WI38 (cell line): ENCODE data around the gene CTBP2.

Experiments used
- H3K4me3 ChIP-seq: 2 replicates; pipeline ENCODE4 v1.5.1; 2011; ENCODE audit warnings: low read depth, mild to moderate bottlenecking, control low read depth, low read length
- CTCF ChIP-seq: IDR thresholded peaks from 2 replicates; pipeline ENCODE4 v1.5.1; 2012; ENCODE audit warnings: low read depth, mild to moderate bottlenecking, control low read depth, low read length

CTBP2 gene

GRCh38 chr10:125076121-125076825, 84.1 kb downstream of the CTBP2 start:
- no peak for TF ChIP-seq CTCF
- no peak overlapping the region for H3K4me3 ChIP-seq

- TF ChIP-seq CTCF, result no peak
- no peak overlapping the region for H3K4me3 ChIP-seq
These were observed 86.4 kb downstream of the CTBP2 start for GRCh38 chr10:125073996-125074395.

GRCh38 chr10:125072794-125073193, 87.6 kb downstream of the CTBP2 start:
- no peak for TF ChIP-seq CTCF
- H3K4me3 ChIP-seq, result no peak overlapping the region

- H3K4me3 ChIP-seq, result no peak overlapping the region
- no peak for TF ChIP-seq CTCF
These were observed 89.4 kb downstream of the CTBP2 start for GRCh38 chr10:125071008-125071407.

- H3K4me3 ChIP-seq, result no peak overlapping the region
- TF ChIP-seq CTCF, result no peak
These were observed 92.0 kb downstream of the CTBP2 start for GRCh38 chr10:125068406-125068805.

GRCh38 chr10:125067764-125068163, 92.6 kb downstream of the CTBP2 start:
- no peak overlapping the region for H3K4me3 ChIP-seq
- no peak for TF ChIP-seq CTCF

- no peak overlapping the region for H3K4me3 ChIP-seq
- no peak for TF ChIP-seq CTCF
These were observed 93.5 kb downstream of the CTBP2 start for GRCh38 chr10:125066764-125067450.
